A673 (cell line): ENCODE results near the gene AUH.

ENCODE experiments used
- CTCF ChIP-seq: fragments of 300-800, 200-600 bp; sonication (generic); conservative IDR thresholded peaks from 2 replicates; pipeline ENCODE4 v1.5.1; 2017; ENCODE audit warnings: low read depth, mild to moderate bottlenecking, antibody characterized with exemption, low read length, moderate library complexity, mixed read lengths
- EZH2 ChIP-seq: fragments of 200-600 bp; sonication (generic); IDR thresholded peaks from 2 replicates; pipeline ENCODE4 v1.6.1; 2017; ENCODE audit warnings: borderline replicate concordance, low read depth, mild to moderate bottlenecking, mixed read lengths, antibody characterized with exemption, low read length; ENCODE audit not compliant: poor library complexity, severe bottlenecking

GRCh38 chr9:91187965-91188344, 173.8 kb downstream of the AUH start:
- no peak for TF ChIP-seq CTCF
- no peak for TF ChIP-seq EZH2
